B cell (primary cell): Measurements from ENCODE around the gene C1GALT1C1. TPM values are rescaled to one million over a fixed set of nuclear protein-coding genes. Genes with fewer than 3 reads are reported as not detected.

ENCODE experiments used
- ATAC-seq: fragments of 200-7000 bp; cut with Tn5 transposase; one replicate; pipeline ENCODE4 v1.10.0; 2021; ENCODE audit warnings: low read depth, mild to moderate bottlenecking, moderate number of reproducible peaks, moderate library complexity
- CTCF ChIA-PET: fragments of 350-600 bp; sonication (Branson Sonifier 250); formaldehyde crosslinking; loops from one replicate; lab custom pipeline; 2021; ENCODE audit warnings: antibody characterized with exemption, inconsistent platforms; lab: Charles Lee
- POLR2A ChIA-PET: fragments of 350-600 bp; sonication (Branson Sonifier 250); formaldehyde crosslinking; loops from one replicate; lab custom pipeline; 2021; ENCODE audit warnings: antibody characterized with exemption; lab: Charles Lee
- DNase-seq: peaks from one replicate; pipeline ENCODE4 v3.0.0; 2013
- H2AFZ ChIP-seq: 2 replicates; pipeline ENCODE4 v1.6.1; 2012; ENCODE audit warnings: mild to moderate bottlenecking, low read depth, low read length; ENCODE audit not compliant: insufficient read depth, poor library complexity, severe bottlenecking
- H3K27ac ChIP-seq, 2 donors: 1 replicate in 1 of 2; 2 replicates in 1 of 2; pipeline ENCODE4 v1.5.1; 2012 to 2013; ENCODE audit warnings: low read length in 2 of 2, mild to moderate bottlenecking in 2 of 2, moderate library complexity in 1 of 2
- H3K27me3 ChIP-seq, 4 experiments: fragments of 200-600 bp in 1 of 4; sonication (generic) in 1 of 4; replicated peaks in 1 of 4; 1 replicate in 2 of 4; 2 replicates in 2 of 4; pipeline versions ENCODE4 v1.6.1 to v1.7.0; 2013 to 2016; ENCODE audit warnings: low read length in 3 of 4, mild to moderate bottlenecking in 2 of 4, mixed read lengths in 1 of 4, moderate library complexity in 1 of 4; ENCODE audit not compliant: insufficient read depth in 4 of 4, control insufficient read depth in 3 of 4; ENCODE audit errors: control extremely low read depth in 1 of 4
- H3K36me3 ChIP-seq, 2 experiments: replicated peaks in 1 of 2; 1 replicate in 1 of 2; 2 replicates in 1 of 2; pipeline versions ENCODE4 v1.6.1 to v1.7.1; 2013; ENCODE audit warnings: low read length in 1 of 2; ENCODE audit not compliant: insufficient read depth in 2 of 2, control insufficient read depth in 1 of 2; ENCODE audit errors: control extremely low read depth in 1 of 2, extremely low read depth in 1 of 2
- H3K4me1 ChIP-seq, 2 donors: fragments of 200-600 bp in 1 of 2; sonication (generic) in 1 of 2; 1 replicate in 1 of 2; 2 replicates in 1 of 2; pipeline versions ENCODE4 v1.5.1 to v1.6.1; 2013 to 2017; ENCODE audit warnings: low read length in 2 of 2; ENCODE audit not compliant: control insufficient read depth in 2 of 2, insufficient read depth in 2 of 2
- H3K4me2 ChIP-seq: replicated peaks from 2 replicates; pipeline ENCODE3; 2012; ENCODE audit warnings: mild to moderate bottlenecking, low read depth, low read length; ENCODE audit not compliant: poor library complexity, severe bottlenecking
- H3K4me3 ChIP-seq, 5 experiments: fragments of 200-600 bp in 1 of 5; sonication (generic) in 1 of 5; 1 replicate in 3 of 5; 2 replicates in 2 of 5; pipeline versions ENCODE4 v1.5.1 to v1.7.0; 2011 to 2016; ENCODE audit warnings: low read length in 4 of 5, mild to moderate bottlenecking in 4 of 5, low read depth in 2 of 5, control low read depth in 1 of 5, moderate library complexity in 1 of 5; ENCODE audit not compliant: insufficient read depth in 1 of 5; ENCODE audit errors: control extremely low read depth in 1 of 5, extremely low read depth in 1 of 5
- H3K79me2 ChIP-seq: fragments of 200-600 bp; sonication (generic); one replicate; pipeline ENCODE4 v1.6.0; 2016; ENCODE audit warnings: low read length; ENCODE audit not compliant: control insufficient read depth, insufficient read depth
- H3K9ac ChIP-seq: fragments of 200-600 bp; sonication (generic); 2 replicates; pipeline ENCODE4 v1.6.1; 2017; ENCODE audit warnings: mild to moderate bottlenecking, low read length, moderate library complexity
- H3K9me3 ChIP-seq, 3 donors: one replicate each; pipeline versions ENCODE4 v1.6.1 to v1.7.1; 2013; ENCODE audit warnings: low read length in 2 of 3; ENCODE audit not compliant: control insufficient read depth in 2 of 3, insufficient read depth in 1 of 3; ENCODE audit errors: control extremely low read depth in 1 of 3
- H4K20me1 ChIP-seq: 2 replicates; pipeline ENCODE4 v1.6.0; 2012; ENCODE audit warnings: mild to moderate bottlenecking, low read length; ENCODE audit not compliant: insufficient read depth, control insufficient read depth, poor library complexity, severe bottlenecking
- H3K27ac Mint-ChIP-seq: one replicate; pipeline ENCODE4 v1.8.0; 2021; ENCODE audit warnings: mixed read lengths
- H3K27me3 Mint-ChIP-seq: one replicate; pipeline ENCODE4 v1.8.0; 2021; ENCODE audit warnings: mixed read lengths
- H3K4me1 Mint-ChIP-seq: one replicate; pipeline ENCODE4 v1.8.0; 2021; ENCODE audit warnings: mixed read lengths
- H3K4me3 Mint-ChIP-seq: one replicate; pipeline ENCODE4 v1.8.0; 2021; ENCODE audit warnings: mixed read lengths
- H3K9me3 Mint-ChIP-seq: one replicate; pipeline ENCODE4 v1.8.0; 2022; ENCODE audit warnings: mixed read lengths; ENCODE audit not compliant: insufficient read depth
- EZH2 ChIP-seq: IDR thresholded peaks from 2 replicates; pipeline ENCODE4 v1.6.1; 2012; ENCODE audit warnings: borderline replicate concordance, low read depth, mild to moderate bottlenecking, moderate library complexity, low read length; ENCODE audit not compliant: insufficient read depth, poor library complexity, severe bottlenecking
- WGBS: methylation state at CpG from one replicate; pipeline ENCODE4 v1.1.5; 2013; ENCODE audit warnings: missing lambda C conversion rate; ENCODE audit not compliant: insufficient coverage; 5-methylcytosine and 5-hydroxymethylcytosine counted together
- intact Hi-C: fragments of 100-400 bp; cut with micrococcal nuclease; formaldehyde crosslinking; loops from one replicate; pipeline ENCODE4 v1.10.0; 2022
- polyA plus RNA-seq: library from polyadenylated mRNA; depleted of rRNA; stranded (reverse); fragments of >200 nt; gene quantifications from 2 replicates; pipeline ENCODE4 v1.2.3, GENCODE V29; 2012
- total RNA-seq, 2 donors: library from RNA; stranded (reverse); fragments of 120-200 nt in 1 of 2; gene quantifications; 1 replicate in 1 of 2; 2 replicates in 1 of 2; pipeline versions ENCODE4 v1.2.3 to v1.2.4, GENCODE V29; 2013 to 2022
- TF ChIP-seq, protein P1 (sequence below): fragments of 200-600 bp; IDR thresholded peaks from one replicate; pipeline ENCODE4 v1.8.0; 2022; ENCODE audit warnings: antibody characterized with exemption, mild to moderate bottlenecking

C1GALT1C1 gene
- total and polyA plus RNA-seq, 2 donors (not counting 1 experiment from before 2014, with no cell fraction given) = 2.9 to 13.6 TPM

DNA sequence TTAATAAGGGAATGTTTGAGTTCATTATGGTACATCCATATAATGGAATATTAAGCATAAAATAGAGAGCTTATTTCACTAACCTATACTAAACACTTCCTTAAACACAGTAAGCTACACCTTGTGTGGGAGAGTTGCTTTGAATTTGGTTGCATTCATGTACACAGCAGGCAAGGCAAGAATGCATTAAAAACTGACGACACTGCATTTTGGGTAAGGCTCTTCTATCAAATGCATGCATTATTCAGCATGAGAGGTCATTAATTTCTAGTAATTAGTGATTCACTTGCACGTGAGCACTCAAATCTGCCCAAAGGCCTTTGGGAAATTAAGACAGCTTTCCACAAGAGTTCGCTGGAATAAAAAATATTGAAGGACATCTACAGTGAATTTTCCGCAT, 8.8 kb upstream of the C1GALT1C1 start:
- CTCF ChIA-PET = no interaction called here
- no peaks in the 10 kb centered on the region for H3K79me2 ChIP-seq
- no peaks in the 10 kb centered on the region for H3K9me3 Mint-ChIP-seq

DNA sequence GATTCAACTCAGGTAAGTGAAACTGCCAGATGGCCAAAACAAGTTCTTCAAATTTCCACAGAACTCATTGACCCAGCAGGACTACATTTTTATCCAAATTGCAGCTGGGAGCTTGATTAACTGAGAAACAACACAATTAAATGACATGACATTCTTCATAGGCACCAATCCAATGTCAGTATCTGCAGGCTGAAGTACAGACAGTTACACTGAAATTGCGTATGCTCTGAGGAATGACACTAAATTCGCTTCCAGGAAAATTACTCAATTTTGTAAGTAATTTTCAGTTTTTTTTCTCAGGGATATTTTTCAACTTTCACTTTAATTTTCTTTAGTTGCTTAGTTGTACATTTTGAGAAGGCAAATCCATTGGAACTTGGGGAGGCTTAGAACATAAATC, 4.5 kb downstream of the C1GALT1C1 start:
- ATAC-seq (no peak), DNase-seq (no peak)
- peak overlapping the region; percentile 56 for H3K27ac Mint-ChIP-seq
- Histone ChIP-seq H3K36me3 (peaks cover 0 to 15% of the 10 kb centered on the region in 2 experiments), H3K9me3 (no peaks in the 10 kb centered on the region), H3K4me3 (no peak overlapping the region), H3K9ac (no peak overlapping the region), H3K27ac (no peak overlapping the region), H3K27me3 (no peaks in the 10 kb centered on the region), H4K20me1 (no peaks in the 10 kb centered on the region), H3K4me1 (peaks cover 8 to 13% of the 10 kb centered on the region in 2 donors), H3K4me2 (no peak overlapping the region), H2AFZ (no peak overlapping the region), H3K79me2 (peaks cover 30% of the 10 kb centered on the region)
- H3K27me3 Mint-ChIP-seq = no peaks in the 10 kb centered on the region
- peaks cover 14% of the 10 kb centered on the region for H3K4me1 Mint-ChIP-seq
- intact Hi-C loops = loop anchor here (10.0 kb wide), 1 partner anchor 99 kb away; no protein-coding TSS in a partner anchor
- TF ChIP-seq, protein P1, sequence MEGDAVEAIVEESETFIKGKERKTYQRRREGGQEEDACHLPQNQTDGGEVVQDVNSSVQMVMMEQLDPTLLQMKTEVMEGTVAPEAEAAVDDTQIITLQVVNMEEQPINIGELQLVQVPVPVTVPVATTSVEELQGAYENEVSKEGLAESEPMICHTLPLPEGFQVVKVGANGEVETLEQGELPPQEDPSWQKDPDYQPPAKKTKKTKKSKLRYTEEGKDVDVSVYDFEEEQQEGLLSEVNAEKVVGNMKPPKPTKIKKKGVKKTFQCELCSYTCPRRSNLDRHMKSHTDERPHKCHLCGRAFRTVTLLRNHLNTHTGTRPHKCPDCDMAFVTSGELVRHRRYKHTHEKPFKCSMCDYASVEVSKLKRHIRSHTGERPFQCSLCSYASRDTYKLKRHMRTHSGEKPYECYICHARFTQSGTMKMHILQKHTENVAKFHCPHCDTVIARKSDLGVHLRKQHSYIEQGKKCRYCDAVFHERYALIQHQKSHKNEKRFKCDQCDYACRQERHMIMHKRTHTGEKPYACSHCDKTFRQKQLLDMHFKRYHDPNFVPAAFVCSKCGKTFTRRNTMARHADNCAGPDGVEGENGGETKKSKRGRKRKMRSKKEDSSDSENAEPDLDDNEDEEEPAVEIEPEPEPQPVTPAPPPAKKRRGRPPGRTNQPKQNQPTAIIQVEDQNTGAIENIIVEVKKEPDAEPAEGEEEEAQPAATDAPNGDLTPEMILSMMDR = no peak
- no peak for TF ChIP-seq EZH2
- ChIA-PET CTCF (no interaction called here), POLR2A (no interaction called here)
- no peak overlapping the region for H3K4me3 Mint-ChIP-seq
- WGBS = no CpG with 5 or more reads among the region's 2 CpGs
- no peaks in the 10 kb centered on the region for H3K9me3 Mint-ChIP-seq

More for the DNA sequence above, 8.8 kb upstream of the C1GALT1C1 start:
- Histone ChIP-seq H3K27me3 (no peaks in the 10 kb centered on the region), H4K20me1 (no peaks in the 10 kb centered on the region), H3K27ac (no peak overlapping the region), H3K4me1 (peaks cover 0 to 6% of the 10 kb centered on the region in 2 donors), H3K4me2 (no peak overlapping the region), H2AFZ (no peak overlapping the region), H3K9me3 (no peaks in the 10 kb centered on the region), H3K36me3 (no peaks in the 10 kb centered on the region), H3K4me3 (no peak overlapping the region), H3K9ac (no peak overlapping the region)
- H3K4me3 Mint-ChIP-seq = no peak overlapping the region
- intact Hi-C loops = loop anchor here (10.0 kb wide), 1 partner anchor 144 kb away; no protein-coding TSS in a partner anchor
- ATAC-seq (no peak), DNase-seq (no peak)
- peaks cover 8% of the 10 kb centered on the region for H3K4me1 Mint-ChIP-seq
- WGBS = no CpG with 5 or more reads among the region's 4 CpGs
- TF ChIP-seq, protein P1 = no peak
- no peak for TF ChIP-seq EZH2
- H3K27me3 Mint-ChIP-seq = no peaks in the 10 kb centered on the region
- POLR2A ChIA-PET = no interaction called here
- no peak overlapping the region for H3K27ac Mint-ChIP-seq
